HK-2 (cell line): Measurements from ENCODE around the gene NKX2-8.
"Not testable (repeated sequence)": the region's sequence is repeated elsewhere in the genome, so short reads cannot be mapped to it uniquely, and the experiment has no call there.

ENCODE experiments used
- DNase-seq: peaks from one replicate; pipeline ENCODE4 v3.0.0-alpha.2; 2018; ENCODE audit not compliant: unreplicated experiment

The NKX2-8 gene

DNA sequence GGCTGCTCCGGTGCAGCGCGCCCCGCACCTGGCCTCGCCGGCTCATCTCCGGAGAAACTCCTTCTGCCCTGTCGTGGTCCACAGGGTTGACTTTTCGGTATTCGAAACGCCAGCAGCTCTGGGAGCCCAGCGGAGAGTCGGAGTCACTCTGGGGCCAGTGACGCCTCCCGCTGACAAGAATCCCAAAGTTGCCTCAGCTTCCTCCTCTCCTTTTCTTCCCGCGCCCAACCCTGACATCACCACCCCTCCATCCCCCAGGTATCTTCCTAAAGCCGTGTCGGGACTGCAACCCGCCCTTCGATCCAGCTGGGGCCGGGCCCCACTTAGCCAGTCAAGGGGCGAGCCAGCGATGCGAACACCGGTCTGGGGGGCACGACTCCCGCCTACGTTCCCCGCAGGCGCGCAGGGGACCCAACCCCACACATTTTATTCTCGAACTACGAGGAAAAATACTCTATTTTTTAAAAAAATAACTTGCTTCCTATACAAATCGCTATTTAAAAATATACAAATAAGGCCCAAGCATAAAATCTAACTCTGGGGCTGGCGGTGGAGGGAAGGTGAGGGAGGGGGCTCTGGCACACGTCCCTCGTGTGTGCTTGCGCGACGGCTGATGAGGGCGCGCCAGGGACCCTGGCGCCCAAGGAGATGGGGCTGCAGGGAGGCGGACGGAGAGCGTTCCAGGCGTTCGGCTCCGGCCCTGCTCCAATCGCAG lies 2.1 kb downstream of the NKX2-8 start:
- DNase-seq = no peak

GRCh38 chr14:36579573-36580140 lies 2.8 kb downstream of the NKX2-8 start:
- no peak for DNase-seq

DNA sequence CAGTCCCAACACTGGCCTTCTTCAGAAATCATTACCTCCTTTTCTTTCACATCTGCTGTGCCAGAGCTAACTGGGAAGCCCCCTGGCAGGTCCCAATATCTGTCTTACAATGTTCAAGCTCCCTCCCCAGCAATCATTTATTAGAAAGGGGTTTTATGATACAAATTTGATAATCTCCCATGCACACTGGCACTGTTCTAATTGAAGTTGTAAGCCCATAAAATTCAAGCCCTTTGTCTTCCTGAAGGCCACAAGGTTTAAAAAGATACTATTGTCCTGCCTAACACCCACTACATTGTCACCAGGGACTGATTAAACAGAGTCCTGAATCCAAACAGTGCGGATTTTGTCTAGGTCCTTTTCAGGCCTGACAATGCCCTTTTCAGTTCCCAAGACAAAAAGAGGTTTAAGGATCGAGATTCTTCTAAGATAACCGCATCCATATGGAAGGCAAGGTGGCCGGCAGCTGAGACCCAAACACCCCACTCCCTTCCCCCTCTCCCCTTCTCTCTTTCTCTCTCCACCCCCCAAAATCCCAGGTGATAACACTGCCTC lies 3.3 kb downstream of the NKX2-8 start:
- DNase-seq = no peak

DNA sequence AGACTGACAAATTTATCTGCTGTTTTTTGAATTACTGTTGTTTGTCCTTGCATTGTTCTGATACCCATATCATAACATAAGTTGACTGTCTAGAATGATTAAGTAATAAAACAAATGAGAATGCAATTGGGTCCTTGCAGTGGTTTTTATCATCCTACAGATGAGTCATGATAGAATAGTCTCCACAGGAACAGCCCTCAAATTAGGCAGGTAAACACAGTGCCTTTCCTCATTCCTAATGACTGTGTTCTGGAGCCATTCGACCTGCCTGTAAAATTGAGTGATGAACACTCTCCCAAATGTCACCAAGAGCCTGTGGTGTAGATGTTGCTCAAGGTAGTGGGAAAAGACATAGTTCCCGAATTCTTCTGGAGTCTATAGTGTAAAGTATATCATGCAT lies 12.3 kb downstream of the NKX2-8 start:
- DNase-seq = no peak

DNA sequence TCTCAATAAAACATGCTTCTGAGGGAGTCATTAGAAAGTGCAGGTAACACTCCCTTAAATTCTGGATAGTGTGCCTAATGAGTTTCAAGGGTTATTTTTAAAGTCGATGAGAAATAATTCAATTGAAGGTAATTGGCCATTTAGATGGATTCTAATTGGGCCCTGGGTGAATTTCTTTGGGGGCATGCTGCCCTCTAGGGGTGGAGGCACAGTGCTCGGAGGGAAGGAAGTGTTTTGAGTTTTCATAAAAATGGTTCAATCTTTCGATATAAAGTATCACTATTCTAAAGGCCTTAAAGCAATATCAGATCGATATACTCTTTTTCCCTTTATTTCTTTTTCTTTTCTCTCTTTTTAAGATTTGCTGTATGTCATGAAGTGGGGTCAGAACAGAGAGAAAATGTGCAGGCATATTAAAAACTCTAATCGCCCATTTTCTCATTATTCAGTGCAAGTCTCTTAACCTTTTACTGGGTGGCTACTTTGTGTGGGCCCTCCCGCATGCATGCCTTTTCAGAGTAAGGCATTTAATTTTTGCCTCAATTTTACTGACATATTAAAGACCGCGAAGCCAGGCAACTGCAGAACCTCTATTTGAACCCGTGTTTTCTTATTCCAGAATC lies 25.5 kb downstream of the NKX2-8 start:
- no peak for DNase-seq

DNA sequence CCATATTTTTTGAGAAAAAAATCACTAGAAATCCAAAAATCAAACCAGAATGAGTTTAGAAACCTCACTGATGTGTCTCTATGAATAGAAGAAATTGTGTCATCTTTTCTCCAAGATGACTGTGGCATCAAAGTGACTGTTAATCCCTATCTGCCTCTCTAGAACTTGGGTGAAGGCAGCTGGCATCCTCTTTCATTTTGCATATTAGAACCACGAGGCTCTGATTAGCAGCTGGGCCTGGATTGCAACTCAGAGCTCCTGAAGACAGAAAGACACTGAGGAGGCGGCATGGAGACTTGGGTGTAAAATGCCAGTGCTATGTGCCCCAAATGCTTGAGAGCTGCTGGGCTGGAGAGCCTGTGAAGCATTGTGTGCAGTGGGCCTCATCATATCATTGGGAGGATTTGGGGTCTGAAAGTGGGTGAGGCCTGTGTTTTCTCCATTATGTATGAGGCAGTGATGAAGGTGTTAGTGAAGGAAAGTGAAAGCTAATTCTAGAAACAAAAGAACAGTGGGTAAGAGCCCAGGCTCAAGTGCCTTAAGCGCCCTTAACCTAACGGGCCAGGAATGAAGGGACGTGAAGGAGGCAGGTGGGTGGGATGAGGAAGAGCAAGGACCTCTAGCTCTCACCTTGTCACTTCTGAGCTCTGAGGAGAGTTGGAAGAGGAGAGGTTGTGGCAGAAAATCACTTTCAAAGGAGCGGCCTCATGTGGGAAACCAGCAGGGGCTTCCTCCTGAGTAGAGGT lies 26.2 kb downstream of the NKX2-8 start:
- no peak for DNase-seq

- DNase-seq = no peak
Measured at GRCh38 chr14:36553656-36554260, 28.7 kb downstream of the NKX2-8 start.

- no peak for DNase-seq
Measured at GRCh38 chr14:36550899-36551298, 31.5 kb downstream of the NKX2-8 start.

DNA sequence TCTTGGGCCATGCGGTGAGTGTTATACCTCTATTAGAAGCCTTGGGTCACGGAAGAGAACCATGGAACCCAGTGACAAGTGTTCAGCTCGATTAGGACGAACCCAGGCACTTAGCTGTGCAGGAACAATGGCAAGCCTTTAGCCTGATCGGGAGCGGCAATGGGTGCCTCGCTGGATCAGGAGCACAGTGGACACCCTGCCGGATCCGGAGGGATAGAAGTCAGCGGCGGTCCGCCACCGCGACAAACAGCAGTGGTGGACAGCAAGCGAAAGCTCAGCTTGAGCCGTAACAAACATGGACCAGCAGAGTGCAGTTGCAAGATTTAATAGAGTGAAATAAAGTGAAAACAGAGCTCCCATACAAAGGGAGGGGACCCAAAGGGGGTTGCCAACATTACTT lies 38.1 kb downstream of the NKX2-8 start:
- not testable (repeated sequence) for DNase-seq

GRCh38 chr14:36538051-36538450 lies 44.4 kb downstream of the NKX2-8 start:
- no peak for DNase-seq
